HG03103 (cell line): ENCODE data around the gene PPM1H.

ENCODE experiments used
- ATAC-seq: cut with Tn5 transposase; IDR thresholded peaks from one replicate; pipeline ENCODE4 v1.9.1; 2021; ENCODE audit warnings: low read depth; ENCODE audit not compliant: unreplicated experiment

Gene PPM1H

DNA sequence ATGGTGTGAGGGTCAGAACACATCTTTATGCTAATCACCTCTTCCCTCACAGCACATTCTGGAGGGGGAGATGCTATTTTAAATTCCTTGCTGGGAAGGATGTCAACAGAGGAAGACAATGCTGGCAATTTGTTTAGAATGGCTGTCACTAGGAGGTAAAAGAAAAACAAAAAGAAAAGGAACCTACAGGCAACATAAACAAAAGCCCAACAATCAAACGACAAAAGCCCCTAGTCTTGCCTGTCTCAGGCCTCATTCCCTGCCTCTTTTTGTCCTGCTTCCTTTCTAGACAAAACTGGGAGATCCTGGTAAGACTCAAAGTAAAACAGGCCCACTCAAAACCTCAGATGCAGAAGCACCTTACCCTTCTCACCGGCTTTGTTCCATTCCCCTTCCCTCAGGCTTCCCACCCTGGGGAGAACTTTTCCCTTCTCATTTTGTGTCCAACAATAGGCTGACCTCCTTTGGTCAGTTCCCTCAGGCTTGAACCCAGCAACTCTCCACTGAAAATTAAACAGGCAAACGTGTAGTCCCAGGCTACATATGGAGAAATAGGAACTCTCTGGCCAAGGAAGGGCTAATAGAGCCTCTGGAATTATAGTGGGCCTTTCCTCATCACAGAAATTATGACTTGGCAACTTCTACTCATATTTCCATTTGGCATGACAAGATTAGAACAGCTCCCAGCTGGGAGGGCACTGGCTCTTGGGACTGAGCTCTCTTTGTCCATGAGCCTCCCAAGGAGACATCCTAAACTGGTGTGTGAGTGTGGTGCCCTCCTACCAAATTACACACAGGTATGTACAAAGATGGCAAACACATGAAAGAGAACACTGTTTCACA is 275.3 kb downstream of the PPM1H start:
- no peak for ATAC-seq

GRCh38 chr12:62658910-62659309 is 276.0 kb downstream of the PPM1H start:
- ATAC-seq, result no peak

GRCh38 chr12:62657363-62657632 is 277.7 kb downstream of the PPM1H start:
- ATAC-seq, result no peak

- ATAC-seq, result no peak
Measured at GRCh38 chr12:62656591-62657362, 278.2 kb downstream of the PPM1H start.

DNA sequence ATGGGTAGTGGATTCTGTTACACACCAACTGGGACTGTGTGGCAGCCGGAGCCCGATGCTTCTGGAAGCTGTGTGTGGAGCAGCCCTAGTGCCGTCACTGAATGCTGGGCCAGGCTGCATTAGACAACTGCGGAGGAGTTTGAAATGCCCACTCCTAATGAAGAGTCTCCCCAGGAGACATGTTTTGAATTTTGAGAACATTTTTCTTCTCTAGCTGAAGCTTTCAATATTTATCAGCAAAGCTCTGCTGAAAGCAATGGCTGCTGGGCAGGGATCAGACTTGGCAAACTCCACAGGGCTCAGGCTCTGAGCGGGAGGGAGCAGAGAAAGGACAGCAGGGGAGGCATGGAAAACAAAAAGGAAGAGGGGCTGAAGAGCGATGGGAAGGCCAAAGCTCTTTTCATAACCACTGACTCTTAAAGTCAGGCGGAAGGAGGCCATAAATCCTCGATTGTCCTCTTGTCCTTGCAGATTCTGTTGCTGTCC is 279.2 kb downstream of the PPM1H start:
- ATAC-seq, result no peak

DNA sequence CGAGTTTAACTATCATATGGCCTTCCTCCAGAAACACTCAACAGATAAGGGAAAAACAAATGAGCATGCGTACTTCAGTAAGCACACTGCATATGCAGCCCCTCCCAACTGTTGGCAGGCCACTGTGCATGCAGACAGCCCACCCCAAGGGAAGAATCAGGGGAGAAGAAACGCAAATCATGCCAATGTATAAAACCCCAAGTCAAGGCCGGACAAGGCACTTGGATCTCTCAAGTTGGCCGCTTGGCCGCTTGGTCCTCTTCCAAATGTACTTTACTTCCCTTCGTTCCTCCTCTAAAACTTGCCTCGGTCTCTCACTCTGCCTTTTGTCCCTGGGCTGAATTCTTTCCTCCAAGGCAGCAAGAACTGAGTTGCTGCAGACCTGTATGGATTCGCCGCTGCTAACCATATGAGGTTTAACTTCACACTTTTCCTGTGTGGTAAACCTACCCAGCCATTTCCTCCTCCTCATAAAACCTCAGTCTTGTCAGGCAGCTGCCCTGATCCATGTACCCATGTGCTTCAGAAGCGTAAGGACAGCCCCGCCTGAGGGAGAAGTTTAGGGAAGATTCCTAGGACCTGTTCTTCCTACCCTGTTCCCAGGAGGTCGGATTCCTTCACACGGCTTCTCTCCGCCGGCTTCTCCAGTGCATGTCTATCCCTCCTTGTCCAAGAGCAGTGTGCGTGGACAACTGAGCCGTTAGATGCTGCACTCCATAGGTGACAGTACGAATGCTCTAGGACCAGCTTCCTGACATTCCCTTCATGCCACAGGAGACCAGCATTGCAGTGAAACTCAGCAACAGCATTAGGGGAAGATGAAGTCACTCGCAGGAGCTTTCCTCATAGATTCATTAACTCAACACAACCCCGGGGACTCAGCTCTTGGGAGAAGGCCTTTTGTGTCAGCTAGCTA is 280.4 kb downstream of the PPM1H start:
- no peak for ATAC-seq

GRCh38 chr12:62653740-62654139 is 281.2 kb downstream of the PPM1H start:
- ATAC-seq, result no peak

DNA sequence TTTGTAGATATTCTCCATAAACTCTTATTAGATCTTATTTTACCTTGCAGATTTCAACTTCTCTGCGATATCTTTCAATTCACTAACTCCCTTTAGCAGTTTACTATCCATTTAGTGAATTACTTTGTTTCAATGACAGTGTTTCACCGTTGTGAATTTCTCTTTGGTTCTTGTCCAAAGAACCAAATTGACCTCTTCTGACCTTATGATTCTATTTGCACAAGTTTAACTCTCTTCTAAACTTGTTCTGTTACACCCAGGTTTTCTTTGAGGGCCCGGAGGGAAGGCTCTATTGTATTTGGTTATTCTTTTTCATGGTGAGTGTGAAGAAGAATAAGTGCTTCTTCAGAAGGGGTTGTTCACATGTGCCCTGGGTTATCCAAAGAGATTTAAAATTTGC is 281.6 kb downstream of the PPM1H start:
- ATAC-seq, result no peak

- no peak for ATAC-seq
Measured at GRCh38 chr12:62651138-62651537, 283.8 kb downstream of the PPM1H start.

GRCh38 chr12:62649412-62650138 is 285.4 kb downstream of the PPM1H start:
- no peak for ATAC-seq

- ATAC-seq, result no peak
Measured at GRCh38 chr12:62647586-62647985, 287.4 kb downstream of the PPM1H start.

GRCh38 chr12:62646566-62646965 is 288.4 kb downstream of the PPM1H start:
- ATAC-seq, result no peak

- ATAC-seq, result no peak
Measured at GRCh38 chr12:62643486-62643885, 291.5 kb downstream of the PPM1H start.

DNA sequence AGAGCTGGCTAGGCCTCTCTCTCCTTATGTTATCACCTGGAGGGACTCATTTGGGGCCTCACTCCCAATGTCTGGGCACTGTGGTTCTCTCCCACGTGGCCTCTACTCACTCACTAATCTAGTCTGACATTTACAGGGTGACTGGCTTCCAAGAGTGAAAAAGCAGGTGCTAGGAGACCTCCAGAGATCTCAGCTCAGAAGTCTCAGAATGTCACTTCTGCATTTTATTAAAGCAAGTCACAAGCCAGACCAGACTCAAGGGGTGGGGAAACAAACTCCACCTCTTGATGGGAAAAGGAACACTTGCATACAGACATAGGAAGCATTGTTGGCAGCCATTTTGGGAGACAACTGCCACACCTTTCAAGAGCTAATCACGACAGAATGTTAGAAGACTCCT is 292.5 kb downstream of the PPM1H start:
- no peak for ATAC-seq

DNA sequence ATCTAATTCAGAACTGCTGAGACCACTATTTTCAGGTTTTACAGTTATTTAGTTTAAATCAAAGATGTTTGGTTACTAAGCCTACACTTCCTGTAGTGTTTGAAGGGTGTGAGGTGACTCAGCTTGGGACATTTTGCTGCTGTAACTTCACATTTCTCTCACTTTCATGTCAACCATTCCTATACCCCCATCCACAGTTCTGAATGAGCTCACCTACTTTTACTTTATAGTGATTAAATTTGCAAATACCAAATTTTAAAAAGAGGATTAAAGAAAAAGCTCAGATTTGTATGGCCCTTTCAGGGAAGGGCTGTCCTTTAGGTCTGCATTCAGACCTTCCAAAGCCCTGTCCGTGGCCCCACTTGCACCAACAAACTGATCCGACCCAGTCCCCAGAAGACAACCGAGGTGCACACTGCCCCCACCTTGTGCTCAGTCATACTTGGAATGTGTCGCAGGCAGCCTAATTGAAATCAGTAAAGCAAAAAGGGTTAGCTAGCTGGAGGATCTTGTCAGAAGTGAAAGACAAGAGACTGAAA is 294.0 kb downstream of the PPM1H start:
- ATAC-seq, result peak; percentile 87

DNA sequence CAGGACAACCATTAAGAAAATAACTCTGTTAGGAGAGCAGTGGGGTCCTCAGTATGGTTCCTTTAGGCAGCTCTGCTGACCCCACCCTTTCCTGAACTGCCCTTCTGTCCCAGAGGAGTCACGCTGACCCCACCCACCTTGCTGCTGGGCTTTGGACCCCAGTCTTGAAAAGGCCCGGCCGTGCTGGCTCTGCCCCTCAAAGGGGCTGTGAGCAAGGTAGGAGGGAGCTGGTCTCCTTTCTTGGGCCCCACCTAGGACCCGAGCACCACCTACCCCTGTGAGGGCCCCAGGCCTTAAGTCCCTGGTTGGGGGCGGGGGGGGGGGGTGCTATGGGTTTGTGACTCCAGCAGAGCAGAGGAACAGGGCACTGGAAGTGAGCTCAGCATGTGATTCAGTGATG is 297.3 kb downstream of the PPM1H start:
- no peak for ATAC-seq

DNA sequence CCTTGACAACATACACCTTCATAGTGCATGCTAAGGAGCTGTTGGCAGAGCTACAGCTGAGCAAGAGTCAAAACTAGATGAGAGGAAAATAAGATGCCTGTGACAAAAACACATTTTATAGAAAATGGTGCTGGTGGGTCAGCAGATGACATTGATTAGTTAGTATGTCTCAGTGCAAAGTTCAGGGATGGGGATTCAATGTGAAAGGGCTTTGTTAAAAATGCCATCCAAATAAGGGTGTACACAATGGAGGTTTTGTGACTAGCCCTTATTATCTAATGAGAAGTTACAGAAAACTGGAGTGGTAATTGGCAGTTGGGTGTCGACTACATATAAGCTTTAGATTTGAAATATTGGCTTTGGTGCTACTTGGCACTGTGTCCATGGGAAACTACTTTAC is 299.3 kb downstream of the PPM1H start:
- no peak for ATAC-seq

- peak; percentile 22 for ATAC-seq
Measured at GRCh38 chr12:62632411-62632918, 302.5 kb downstream of the PPM1H start.

DNA sequence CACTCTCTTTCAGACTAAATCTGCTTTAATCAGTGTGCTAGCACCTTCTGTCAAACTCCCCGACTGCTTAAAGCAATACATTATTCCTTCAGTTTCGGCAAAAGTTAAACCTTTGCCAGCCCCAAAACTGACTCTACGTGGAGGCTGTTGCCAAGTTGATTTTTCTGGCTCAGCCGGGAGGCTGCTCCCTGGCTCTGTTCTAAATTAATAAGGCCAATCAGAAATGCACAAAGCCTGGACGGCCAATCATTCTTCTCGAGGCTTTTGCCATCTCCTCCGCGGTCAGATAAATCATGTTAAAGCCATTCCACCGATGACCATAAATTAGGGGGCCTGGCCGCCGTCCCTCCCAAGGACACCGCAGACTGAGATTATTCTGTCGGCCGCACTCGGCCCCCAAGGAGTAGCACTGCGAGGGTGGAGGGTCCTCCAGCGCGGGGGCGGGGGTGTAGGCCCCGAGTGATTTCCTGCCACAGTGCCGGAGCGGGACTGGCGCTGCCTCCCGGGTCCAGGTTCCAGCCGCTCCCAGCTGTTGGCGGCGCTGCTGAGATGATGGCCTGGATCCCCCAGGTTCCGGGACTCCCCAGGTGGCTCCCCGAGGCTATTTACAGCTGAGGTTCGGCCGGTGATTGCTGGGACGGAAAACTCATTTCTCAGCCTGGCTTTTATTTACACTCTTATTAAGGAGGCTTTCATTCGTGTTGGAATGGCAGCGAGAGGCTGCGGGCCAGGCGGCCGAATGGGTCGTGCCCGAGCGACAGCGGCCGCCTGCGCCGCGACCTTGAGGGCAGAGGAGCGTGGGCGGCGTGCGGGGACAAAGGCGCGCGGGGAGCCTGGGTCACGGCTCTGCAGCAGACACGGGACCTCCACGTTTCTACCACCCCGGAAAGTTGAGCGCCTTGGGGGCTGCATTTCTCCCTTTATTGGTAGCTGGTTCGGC is 303.2 kb downstream of the PPM1H start:
- peak; percentile 51 for ATAC-seq
